ENCODE measurements around the gene APOA5. TPM values are rescaled to one million over a fixed set of nuclear protein-coding genes. Genes with fewer than 3 reads are reported as not detected.

Gene APOA5
- total and polyA plus RNA-seq, 2 of the 8 experiments (the other 6 are each of a cell fraction or from before 2014, with no cell fraction given) = 0.08 to 0.15 TPM

GRCh38 chr11:116823031-116823843 lies 31.6 kb upstream of the APOA5 start, which contains the start of gene APOA4:
Gene APOA4, minus strand, starts transcription at chr11:116823304. Its CDS starts 113 bp downstream, at chr11:116823191.
- H3K4me3 ChIP-seq (ENCODE audit: extremely low read depth in 1 of 4, insufficient read depth in 2 of 4, low read depth in 3 of 4, low read length in 4 of 4) = no peak within 1 kb of the TSS
- H4K20me1 ChIP-seq (replicated peaks in 1 of 2; ENCODE audit: control insufficient read depth in 1 of 2, insufficient read depth in 2 of 2, low read length in 2 of 2) = no peaks in the 10 kb centered on the region
- no peak within 1 kb of the TSS for H3K56ac ChIP-seq (replicated peaks; ENCODE audit: insufficient read length, low read depth, low read length)
- H2BK120ac ChIP-seq (replicated peaks; ENCODE audit: low read depth, low read length) = no peak within 1 kb of the TSS
- H4K91ac ChIP-seq (replicated peaks; ENCODE audit: insufficient read length, low read length) = no peak within 1 kb of the TSS
- no peak within 1 kb of the TSS for H3K23ac ChIP-seq (ENCODE audit: insufficient read length)
- H3K27ac ChIP-seq (ENCODE audit: low read depth, low read length) = no peak within 1 kb of the TSS
- H2BK12ac ChIP-seq (ENCODE audit: low read depth, low read length) = no peak within 1 kb of the TSS
- H3K23me2 ChIP-seq (ENCODE audit: low read depth, low read length) = no peaks in the 10 kb centered on the region
- no peak for DNase-seq (ENCODE audit: low read depth in 1 of 2, low spot score in 2 of 2)
- ChIA-PET POLR2A (ENCODE audit: partially characterized antibody) (interaction anchor here (0.7 kb wide), 1 partner anchor 12 kb away, joined by 3 read pairs; no protein-coding TSS in a partner anchor), CTCF (ENCODE audit: partially characterized antibody) (interaction anchor here (0.6 to 6.9 kb wide), 12 partner anchors 10 to 307 kb away, joined by 3 to 60 read pairs (median 4); partner anchors contain the start of genes APOA1, APOA5 and ZPR1)
- no peak within 1 kb of the TSS for H2BK20ac ChIP-seq (ENCODE audit: low read length)
- H2BK5ac ChIP-seq (ENCODE audit: low read depth, low read length) = no peak within 1 kb of the TSS
- H2AK5ac ChIP-seq (ENCODE audit: low read depth, low read length) = no peak within 1 kb of the TSS
- H4K8ac ChIP-seq (ENCODE audit: extremely low read depth, insufficient read depth, low read length) = peak within 1 kb of the TSS; percentile 71
- 91% methylated on average over 12 of the region's 16 CpGs; no CpG with 5 or more reads in 1 of the 2 experiments for WGBS, 2 experiments (ENCODE audit: extremely low coverage in 1 of 2, insufficient coverage in 1 of 2, insufficient read length in 1 of 2, insufficient replicate concordance in 2 of 2, low coverage in 1 of 2, low lambda C conversion rate in 2 of 2, missing lambda C conversion rate in 1 of 2)
- no peak for FAIRE-seq
- no peaks in the 10 kb centered on the region for H3K79me2 ChIP-seq (ENCODE audit: control insufficient read depth in 1 of 2, insufficient read depth in 2 of 2, low read length in 2 of 2)
- H3K36me3 ChIP-seq (ENCODE audit: control insufficient read depth in 2 of 4, insufficient read depth in 4 of 4, low read length in 3 of 4) = no peaks in the 10 kb centered on the region
- no peak within 1 kb of the TSS for H3K4me2 ChIP-seq (ENCODE audit: insufficient read depth in 1 of 2, low read depth in 2 of 2, low read length in 2 of 2)
- no peaks in the 10 kb centered on the region for H3K4me1 ChIP-seq (replicated peaks in 1 of 4; ENCODE audit: control insufficient read depth in 3 of 4, insufficient read depth in 4 of 4, low read length in 3 of 4)
- no peak within 1 kb of the TSS for H2BK15ac ChIP-seq (ENCODE audit: low read length)
- no peak within 1 kb of the TSS for H3K9ac ChIP-seq (replicated peaks in 1 of 4; ENCODE audit: extremely low read depth in 1 of 4, low read depth in 3 of 4, low read length in 3 of 4)
- no peak within 1 kb of the TSS for H3K18ac ChIP-seq (ENCODE audit: extremely low read depth, low read length)
- no peaks in the 10 kb centered on the region for H3K79me1 ChIP-seq (ENCODE audit: low read depth, low read length)
- H3K4ac ChIP-seq (replicated peaks; ENCODE audit: insufficient read length, low read depth, low read length) = no peak within 1 kb of the TSS
- H4K5ac ChIP-seq (ENCODE audit: insufficient read length, low read depth, low read length) = no peak within 1 kb of the TSS
- no peak within 1 kb of the TSS for H3K14ac ChIP-seq (ENCODE audit: insufficient read length)
- no peaks in the 10 kb centered on the region for H3K9me3 ChIP-seq (ENCODE audit: insufficient read depth in 2 of 2, low read depth in 1 of 2, low read length in 1 of 2)
- H3K27me3 ChIP-seq (replicated peaks in 1 of 4; ENCODE audit: control insufficient read depth in 3 of 4, extremely low read depth in 1 of 4, insufficient read depth in 3 of 4, low read length in 3 of 4) = no peaks in the 10 kb centered on the region
- H2AFZ ChIP-seq (ENCODE audit: low read length) = no peak within 1 kb of the TSS; the same call in 1 of the 2 replicates
- TF ChIP-seq SIRT6 (IDR thresholded peaks at IDR 0.05; ENCODE audit: low read length) (no peak), EGR1 (IDR thresholded peaks at IDR 0.05; ENCODE audit: borderline replicate concordance, low read depth, low read length) (no peak), ATF3 (IDR thresholded peaks at IDR 0.05; ENCODE audit: insufficient read depth, low read depth, low read length) (no peak), RNF2 (IDR thresholded peaks at IDR 0.05; ENCODE audit: borderline replicate concordance, low read depth, low read length, missing control alignments, poor library complexity, severe bottlenecking) (no peak), CTCF (IDR thresholded peaks at IDR 0.05; ENCODE audit: control extremely low read depth in 1 of 3, insufficient read depth in 1 of 3, low read depth in 1 of 3, low read length in 3 of 3) (no peak), MAX (IDR thresholded peaks at IDR 0.05) (no peak), JUN (IDR thresholded peaks at IDR 0.05; ENCODE audit: low read depth, low read length) (no peak), TBP (IDR thresholded peaks at IDR 0.05; ENCODE audit: low read depth, low read length) (no peak)

Data from H1 (cell line).